Endothelial cell (in vitro differentiated cells): ENCODE results near the gene TMEM95. TPM values are rescaled to one million over a fixed set of nuclear protein-coding genes. Genes with fewer than 3 reads are reported as not detected.
"Not testable (repeated sequence)": the region's sequence is repeated elsewhere in the genome, so short reads cannot be mapped to it uniquely, and the experiment has no call there.

ENCODE experiments used
- DNase-seq: peaks from one replicate; pipeline ENCODE4 v3.0.0; 2021; ENCODE audit warnings: low spot score
- H3K27ac Mint-ChIP-seq: one replicate; pipeline ENCODE4 v1.8.0; 2021; ENCODE audit warnings: mixed read lengths, inconsistent platforms; ENCODE audit not compliant: unreplicated experiment
- H3K27me3 Mint-ChIP-seq: one replicate; pipeline ENCODE4 v1.8.0; 2021; ENCODE audit warnings: mild to moderate bottlenecking, moderate library complexity, mixed read lengths, inconsistent platforms; ENCODE audit not compliant: unreplicated experiment
- H3K36me3 Mint-ChIP-seq: one replicate; pipeline ENCODE4 v1.8.0; 2021; ENCODE audit warnings: mild to moderate bottlenecking, low read depth, mixed read lengths, inconsistent platforms; ENCODE audit not compliant: unreplicated experiment
- H3K4me1 Mint-ChIP-seq: one replicate; pipeline ENCODE4 v1.8.0; 2021; ENCODE audit warnings: mild to moderate bottlenecking, mixed read lengths, inconsistent platforms; ENCODE audit not compliant: unreplicated experiment
- H3K4me3 Mint-ChIP-seq: one replicate; pipeline ENCODE4 v1.8.0; 2021; ENCODE audit warnings: mild to moderate bottlenecking, mixed read lengths, inconsistent platforms; ENCODE audit not compliant: unreplicated experiment
- H3K9me3 Mint-ChIP-seq: one replicate; pipeline ENCODE4 v1.8.0; 2021; ENCODE audit warnings: mixed read lengths, inconsistent platforms; ENCODE audit not compliant: unreplicated experiment
- total RNA-seq: library from RNA; stranded (reverse); fragmentation: NEBNext Ultra II Directional; extraction: Animal tissue kit (Norgen Biotek cat#: 25700); gene quantifications from one replicate; pipeline ENCODE4 v1.2.1, GENCODE V29; 2021; ENCODE audit not compliant: unreplicated experiment
- TF ChIP-seq, protein P1 (sequence below): fragments of 200-600 bp; sonication (generic); IDR thresholded peaks from one replicate; pipeline ENCODE4 v1.5.0; 2021; ENCODE audit warnings: antibody characterized with exemption; ENCODE audit not compliant: unreplicated experiment

Gene TMEM95
- total RNA-seq, 1 donor from 2014 or later: not detected

DNA sequence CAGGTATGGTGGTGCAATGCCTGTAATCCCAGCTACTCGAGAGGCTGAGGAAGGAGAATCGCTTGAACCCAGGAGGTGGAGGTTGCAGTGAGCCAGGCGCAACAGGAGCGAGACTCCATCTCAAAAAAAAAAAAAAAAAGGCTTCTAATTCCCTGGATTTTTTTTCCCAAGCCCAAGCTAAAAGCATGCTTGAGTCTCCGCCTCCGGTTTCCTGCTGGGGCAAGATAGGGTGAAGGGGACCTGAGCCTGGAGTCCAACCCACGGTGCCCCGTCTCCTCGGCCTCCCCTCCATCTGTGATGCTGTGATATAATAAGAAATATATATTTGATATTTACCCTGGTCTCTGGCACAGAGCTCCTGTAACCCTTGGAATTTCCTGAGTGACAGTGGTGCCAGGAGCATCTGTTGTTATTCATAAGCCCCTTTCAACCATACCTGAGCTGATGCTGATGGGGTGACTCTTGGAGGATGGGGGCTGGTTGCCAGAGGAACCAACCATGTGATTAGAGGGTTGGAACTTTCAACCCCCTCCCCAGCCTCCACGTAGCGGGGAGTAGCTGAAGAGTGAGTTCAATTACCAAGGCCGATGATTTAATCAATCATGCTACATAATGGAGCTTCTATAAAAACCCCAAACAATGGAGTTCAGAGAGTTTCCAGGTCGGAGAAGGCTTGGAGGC lies 13.1 kb downstream of the TMEM95 start:
- Mint-ChIP-seq H3K27me3 (peaks cover 2% of the 10 kb centered on the region), H3K9me3 (no peaks in the 10 kb centered on the region), H3K27ac (peak overlapping the region; percentile 48), H3K4me3 (no peak overlapping the region), H3K4me1 (no peaks in the 10 kb centered on the region), H3K36me3 (no peaks in the 10 kb centered on the region)
- TF ChIP-seq, protein P1, sequence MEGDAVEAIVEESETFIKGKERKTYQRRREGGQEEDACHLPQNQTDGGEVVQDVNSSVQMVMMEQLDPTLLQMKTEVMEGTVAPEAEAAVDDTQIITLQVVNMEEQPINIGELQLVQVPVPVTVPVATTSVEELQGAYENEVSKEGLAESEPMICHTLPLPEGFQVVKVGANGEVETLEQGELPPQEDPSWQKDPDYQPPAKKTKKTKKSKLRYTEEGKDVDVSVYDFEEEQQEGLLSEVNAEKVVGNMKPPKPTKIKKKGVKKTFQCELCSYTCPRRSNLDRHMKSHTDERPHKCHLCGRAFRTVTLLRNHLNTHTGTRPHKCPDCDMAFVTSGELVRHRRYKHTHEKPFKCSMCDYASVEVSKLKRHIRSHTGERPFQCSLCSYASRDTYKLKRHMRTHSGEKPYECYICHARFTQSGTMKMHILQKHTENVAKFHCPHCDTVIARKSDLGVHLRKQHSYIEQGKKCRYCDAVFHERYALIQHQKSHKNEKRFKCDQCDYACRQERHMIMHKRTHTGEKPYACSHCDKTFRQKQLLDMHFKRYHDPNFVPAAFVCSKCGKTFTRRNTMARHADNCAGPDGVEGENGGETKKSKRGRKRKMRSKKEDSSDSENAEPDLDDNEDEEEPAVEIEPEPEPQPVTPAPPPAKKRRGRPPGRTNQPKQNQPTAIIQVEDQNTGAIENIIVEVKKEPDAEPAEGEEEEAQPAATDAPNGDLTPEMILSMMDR: no peak
- DNase-seq: no peak

DNA sequence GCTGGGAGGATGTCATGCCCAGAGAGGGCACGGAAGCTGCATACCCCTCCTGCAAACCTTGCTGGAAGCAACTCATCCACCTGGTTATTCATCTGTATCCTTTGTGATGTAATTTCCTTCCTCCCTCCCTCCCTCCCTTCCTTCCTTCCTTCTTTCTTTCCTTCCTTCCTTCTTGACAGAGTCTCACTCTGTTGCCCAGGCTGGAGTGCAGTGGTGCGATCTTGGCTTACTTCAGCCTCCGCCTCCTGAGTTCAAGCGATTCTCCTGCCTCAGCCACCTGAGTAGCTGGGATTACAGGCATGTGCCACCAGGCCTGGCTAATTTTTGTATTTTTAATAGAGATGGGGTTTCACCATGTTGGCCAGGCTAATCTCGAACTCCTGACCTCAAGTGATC lies 13.6 kb downstream of the TMEM95 start:
- DNase-seq, H3K4me1 Mint-ChIP-seq, H3K4me3 Mint-ChIP-seq, H3K27ac Mint-ChIP-seq, H3K27me3 Mint-ChIP-seq, H3K9me3 Mint-ChIP-seq, H3K36me3 Mint-ChIP-seq: not testable (repeated sequence)

DNA sequence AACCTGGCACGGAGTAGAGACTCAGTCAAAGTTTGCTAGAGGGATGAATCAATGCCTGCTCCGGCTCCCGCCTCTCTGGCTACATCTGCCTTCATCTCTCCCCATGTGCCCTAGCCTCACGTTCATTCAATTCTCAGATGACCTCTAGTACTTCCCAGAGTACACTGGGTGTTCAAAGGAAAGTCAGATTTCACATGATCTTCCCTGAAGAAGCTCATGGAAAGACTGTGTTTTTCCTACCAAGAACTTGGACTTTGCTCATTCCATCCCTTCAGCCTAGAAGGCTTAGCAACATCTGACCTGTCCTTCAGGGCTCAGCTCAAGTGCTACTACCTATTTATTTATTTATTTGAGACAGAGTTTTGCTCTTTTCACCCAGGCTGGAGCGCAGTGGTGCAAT lies 14.9 kb downstream of the TMEM95 start:
- Mint-ChIP-seq H3K9me3 (no peaks in the 10 kb centered on the region), H3K27me3 (peaks cover 2% of the 10 kb centered on the region), H3K36me3 (no peaks in the 10 kb centered on the region), H3K27ac (no peak overlapping the region), H3K4me1 (no peaks in the 10 kb centered on the region), H3K4me3 (no peak overlapping the region)
- DNase-seq: no peak
- TF ChIP-seq, protein P1: no peak

DNA sequence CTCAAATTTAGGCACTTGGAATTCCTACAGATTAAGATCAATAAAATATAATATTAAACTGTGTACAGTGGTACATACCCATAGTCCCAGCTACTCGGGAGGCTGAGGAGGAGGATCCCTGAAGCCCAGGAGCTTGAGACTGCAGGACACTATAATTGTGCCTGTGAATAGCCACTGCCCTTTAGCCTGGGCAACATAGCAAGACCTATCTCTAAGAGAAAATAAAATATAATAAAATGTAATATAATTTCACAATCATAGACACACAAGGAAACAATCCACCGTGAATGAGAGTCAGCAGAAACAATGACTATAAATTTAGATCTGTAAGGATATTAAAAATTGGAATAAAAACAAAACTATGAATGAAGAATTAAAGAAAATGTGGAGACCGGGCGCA lies 15.9 kb downstream of the TMEM95 start:
- Mint-ChIP-seq H3K9me3 (no peaks in the 10 kb centered on the region), H3K4me1 (no peaks in the 10 kb centered on the region), H3K36me3 (no peaks in the 10 kb centered on the region), H3K4me3 (no peak overlapping the region), H3K27ac (no peak overlapping the region), H3K27me3 (peaks cover 2% of the 10 kb centered on the region)
- DNase-seq: no peak
- TF ChIP-seq, protein P1: no peak

DNA sequence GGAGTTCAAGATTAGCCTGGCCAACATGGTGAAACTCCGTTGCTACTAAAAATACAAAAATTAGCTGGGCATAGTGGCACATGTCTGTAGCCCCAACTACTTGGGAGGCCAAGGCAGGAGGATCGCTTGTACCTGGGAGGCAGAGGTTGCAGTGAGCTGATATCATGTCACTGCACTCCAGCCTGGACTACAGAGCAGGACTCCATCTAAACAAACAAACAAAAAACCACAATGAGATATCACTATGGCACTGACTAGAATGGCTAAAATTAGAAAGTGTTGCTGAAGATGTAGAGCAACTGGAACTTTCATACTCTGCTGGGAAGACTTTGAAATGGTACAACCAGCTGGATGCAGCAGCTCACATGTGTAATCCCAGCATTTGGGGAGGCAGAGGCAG lies 19.4 kb downstream of the TMEM95 start:
- TF ChIP-seq, protein P1: no peak
- Mint-ChIP-seq H3K27me3 (peaks cover 2% of the 10 kb centered on the region), H3K27ac (no peak overlapping the region), H3K36me3 (peaks cover 1% of the 10 kb centered on the region), H3K4me1 (no peaks in the 10 kb centered on the region), H3K4me3 (no peak overlapping the region), H3K9me3 (no peaks in the 10 kb centered on the region)
- no peak for DNase-seq
